ENCODE measurements around the gene DOK4. TPM values are rescaled to one million over a fixed set of nuclear protein-coding genes. Genes with fewer than 3 reads are reported as not detected.

Gene DOK4
- total RNA-seq, 4 donors from 2014 or later = 22.8 to 33.1 (median 29.1) TPM

GRCh38 chr16:57530104-57530521 lies 43.8 kb upstream of the DOK4 start:
- Histone ChIP-seq H3K27ac (peak overlapping the region in 2 of 4 donors; percentile 51 to 65), H3K36me3 (peaks cover 0 to 32% (median 0%) of the 10 kb centered on the region in 3 donors), H3K4me3 (no peak overlapping the region), H3K4me1 (peaks cover 0 to 57% (median 34%) of the 10 kb centered on the region in 4 donors), H3K27me3 (no peaks in the 10 kb centered on the region), H3K9me3 (no peaks in the 10 kb centered on the region)
- TF ChIP-seq CTCF (IDR thresholded peaks at IDR 0.05) = no peak
- no peak for TF ChIP-seq EP300 (IDR thresholded peaks at IDR 0.05)
- TF ChIP-seq POLR2A (IDR thresholded peaks at IDR 0.05) = no peak
- WGBS, 2 donors = 21 to 35% methylated on average over 7 of the region's 7 CpGs
- no peak for DNase-seq (ENCODE audit: low spot score in 2 of 2)

- H3K4me3 ChIP-seq = no peak overlapping the region
- DNase-seq (ENCODE audit: low spot score in 2 of 2) = no peak
- peak overlapping the region in 2 of 4 donors; percentile 51 to 65 for H3K27ac ChIP-seq
- H3K36me3 ChIP-seq = peaks cover 0 to 33% (median 0%) of the 10 kb centered on the region in 3 donors
- H3K27me3 ChIP-seq = no peaks in the 10 kb centered on the region
- TF ChIP-seq CTCF (IDR thresholded peaks at IDR 0.05) (no peak), POLR2A (IDR thresholded peaks at IDR 0.05) (no peak), EP300 (IDR thresholded peaks at IDR 0.05) (no peak)
- WGBS, 2 donors = 58 to 74% methylated on average over 13 to 14 of the region's 14 CpGs
- peaks cover 0 to 52% (median 32%) of the 10 kb centered on the region in 4 donors for H3K4me1 ChIP-seq
- no peaks in the 10 kb centered on the region for H3K9me3 ChIP-seq
These were observed 43.3 kb upstream of the DOK4 start for GRCh38 chr16:57529391-57530103.

- DNase-seq (ENCODE audit: low spot score in 2 of 2) = no peak
- TF ChIP-seq POLR2A (IDR thresholded peaks at IDR 0.05) = no peak
- no peak for TF ChIP-seq EP300 (IDR thresholded peaks at IDR 0.05)
- TF ChIP-seq CTCF (IDR thresholded peaks at IDR 0.05) = no peak
- no peaks in the 10 kb centered on the region for H3K9me3 ChIP-seq
- H3K4me3 ChIP-seq = no peak overlapping the region
- peaks cover 0 to 33% (median 0%) of the 10 kb centered on the region in 3 donors for H3K36me3 ChIP-seq
- H3K27me3 ChIP-seq = no peaks in the 10 kb centered on the region
- 62 to 65% methylated on average over 97 to 106 of the region's 126 CpGs for WGBS, 2 donors
- H3K27ac ChIP-seq = peak overlapping the region in 1 of 4 donors; percentile 65
- peaks cover 0 to 44% (median 27%) of the 10 kb centered on the region in 4 donors for H3K4me1 ChIP-seq
These were observed 42.5 kb upstream of the DOK4 start for GRCh38 chr16:57528499-57529390.

GRCh38 chr16:57527610-57528360 lies 41.5 kb upstream of the DOK4 start:
- Histone ChIP-seq H3K4me1 (peaks cover 0 to 34% (median 17%) of the 10 kb centered on the region in 4 donors), H3K9me3 (no peaks in the 10 kb centered on the region), H3K36me3 (peaks cover 0 to 35% (median 0%) of the 10 kb centered on the region in 3 donors), H3K4me3 (no peak overlapping the region), H3K27me3 (no peaks in the 10 kb centered on the region), H3K27ac (no peak overlapping the region)
- TF ChIP-seq POLR2A (IDR thresholded peaks at IDR 0.05) = no peak
- TF ChIP-seq EP300 (IDR thresholded peaks at IDR 0.05) = no peak
- no peak for TF ChIP-seq CTCF (IDR thresholded peaks at IDR 0.05)
- DNase-seq (ENCODE audit: low spot score in 2 of 2) = no peak
- WGBS, 2 donors = 88 to 94% methylated on average over 19 of the region's 19 CpGs

Measured in tibial nerve (tissue), 4 donors.